SK-N-DZ (cell line): ENCODE measurements around the gene GSC2.

Source experiments
- DNase-seq: peaks from one replicate; pipeline ENCODE4 v3.0.0-alpha.2; 2015; ENCODE audit warnings: low spot score

GSC2 gene

DNA sequence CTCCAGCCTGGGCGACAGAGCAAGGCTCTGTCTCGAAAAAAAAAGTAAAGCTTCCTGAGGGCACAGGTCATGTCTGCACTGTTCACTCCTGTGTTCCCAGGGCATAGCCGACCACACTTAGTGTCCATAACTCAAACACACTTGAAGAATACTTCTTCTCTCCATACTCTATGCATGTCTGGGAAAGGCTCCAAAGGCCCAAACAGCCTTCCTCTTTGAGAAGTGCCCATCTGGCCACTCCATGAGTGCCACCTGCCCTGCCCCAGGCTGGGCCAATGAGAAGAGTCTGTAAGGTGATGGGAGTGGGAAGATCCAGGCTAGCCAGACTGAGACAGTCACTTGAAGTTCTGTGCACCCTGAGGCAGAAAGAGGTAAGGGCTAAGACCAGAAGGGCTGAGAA lies 52.6 kb downstream of the GSC2 start:
- no peak for DNase-seq
